Testis (tissue), 2 donors: ENCODE results near the gene ADCY6.

Experiments
- CTCF ChIP-seq, 3 experiments: fragments of 450-650 bp in 2 of 3; fragments of 200-600 bp in 1 of 3; sonication (generic) in 1 of 3; IDR thresholded peaks; one replicate each; pipeline ENCODE4 v1.5.1; 2016 to 2019; ENCODE audit warnings: antibody characterized with exemption in 3 of 3, mild to moderate bottlenecking in 2 of 3, moderate library complexity in 1 of 3
- POLR2A ChIP-seq: fragments of 450-650 bp; IDR thresholded peaks from one replicate; pipeline ENCODE4 v1.6.1; 2017; ENCODE audit warnings: antibody characterized with exemption, mild to moderate bottlenecking, moderate library complexity

- TF ChIP-seq CTCF (IDR thresholded peaks at IDR 0.05) = no peak
- no peak for TF ChIP-seq POLR2A
These were observed 1.0 kb upstream of the ADCY6 start for GRCh38 chr12:48789858-48790326.
